MM.1S (cell line): Measurements from ENCODE around the gene NSF.
"Not testable (repeated sequence)": the region's sequence is repeated elsewhere in the genome, so short reads cannot be mapped to it uniquely, and the experiment has no call there.

ENCODE experiments used
- EZH2phosphoT487 ChIP-seq: fragments of 300-600 bp; sonication (generic); IDR thresholded peaks from 2 replicates; pipeline ENCODE4 v1.6.1; 2018; ENCODE audit warnings: antibody characterized with exemption, low read length
- TF ChIP-seq, protein P1 (sequence below): fragments of 300-600 bp; sonication (generic); IDR thresholded peaks from 2 replicates; pipeline ENCODE4 v1.5.1; 2016; ENCODE audit warnings: antibody characterized with exemption, low read length, mixed read lengths

DNA sequence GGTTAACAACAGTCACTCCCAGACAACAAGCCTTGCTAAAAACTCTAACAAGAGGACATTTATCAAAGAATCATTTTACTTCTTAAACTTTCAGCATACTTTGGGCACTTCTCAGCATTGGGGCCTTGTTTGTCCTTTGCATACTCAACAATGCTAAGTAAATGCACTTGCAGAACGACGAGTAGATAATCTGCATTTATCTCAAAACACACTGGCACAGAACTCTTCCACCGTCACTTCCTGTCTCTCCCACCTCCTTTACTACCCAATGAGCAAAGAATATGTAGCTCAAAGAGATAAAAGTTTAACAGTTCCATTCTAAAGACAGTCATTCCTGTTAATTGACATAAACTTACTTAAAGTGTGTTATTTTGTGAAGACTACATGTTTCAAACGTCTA lies 69.2 kb downstream of the NSF start:
- TF ChIP-seq, protein P1, sequence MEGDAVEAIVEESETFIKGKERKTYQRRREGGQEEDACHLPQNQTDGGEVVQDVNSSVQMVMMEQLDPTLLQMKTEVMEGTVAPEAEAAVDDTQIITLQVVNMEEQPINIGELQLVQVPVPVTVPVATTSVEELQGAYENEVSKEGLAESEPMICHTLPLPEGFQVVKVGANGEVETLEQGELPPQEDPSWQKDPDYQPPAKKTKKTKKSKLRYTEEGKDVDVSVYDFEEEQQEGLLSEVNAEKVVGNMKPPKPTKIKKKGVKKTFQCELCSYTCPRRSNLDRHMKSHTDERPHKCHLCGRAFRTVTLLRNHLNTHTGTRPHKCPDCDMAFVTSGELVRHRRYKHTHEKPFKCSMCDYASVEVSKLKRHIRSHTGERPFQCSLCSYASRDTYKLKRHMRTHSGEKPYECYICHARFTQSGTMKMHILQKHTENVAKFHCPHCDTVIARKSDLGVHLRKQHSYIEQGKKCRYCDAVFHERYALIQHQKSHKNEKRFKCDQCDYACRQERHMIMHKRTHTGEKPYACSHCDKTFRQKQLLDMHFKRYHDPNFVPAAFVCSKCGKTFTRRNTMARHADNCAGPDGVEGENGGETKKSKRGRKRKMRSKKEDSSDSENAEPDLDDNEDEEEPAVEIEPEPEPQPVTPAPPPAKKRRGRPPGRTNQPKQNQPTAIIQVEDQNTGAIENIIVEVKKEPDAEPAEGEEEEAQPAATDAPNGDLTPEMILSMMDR = not testable (repeated sequence)
- not testable (repeated sequence) for TF ChIP-seq EZH2phosphoT487
